Embryonic facial prominence (tissue), 1 donor: Measurements from ENCODE around the gene KATNB1.

Source experiments
- DNase-seq: peaks from one replicate; pipeline ENCODE4 v3.0.0-alpha.2; 2016; ENCODE audit errors: extremely low spot score

The KATNB1 gene

DNA sequence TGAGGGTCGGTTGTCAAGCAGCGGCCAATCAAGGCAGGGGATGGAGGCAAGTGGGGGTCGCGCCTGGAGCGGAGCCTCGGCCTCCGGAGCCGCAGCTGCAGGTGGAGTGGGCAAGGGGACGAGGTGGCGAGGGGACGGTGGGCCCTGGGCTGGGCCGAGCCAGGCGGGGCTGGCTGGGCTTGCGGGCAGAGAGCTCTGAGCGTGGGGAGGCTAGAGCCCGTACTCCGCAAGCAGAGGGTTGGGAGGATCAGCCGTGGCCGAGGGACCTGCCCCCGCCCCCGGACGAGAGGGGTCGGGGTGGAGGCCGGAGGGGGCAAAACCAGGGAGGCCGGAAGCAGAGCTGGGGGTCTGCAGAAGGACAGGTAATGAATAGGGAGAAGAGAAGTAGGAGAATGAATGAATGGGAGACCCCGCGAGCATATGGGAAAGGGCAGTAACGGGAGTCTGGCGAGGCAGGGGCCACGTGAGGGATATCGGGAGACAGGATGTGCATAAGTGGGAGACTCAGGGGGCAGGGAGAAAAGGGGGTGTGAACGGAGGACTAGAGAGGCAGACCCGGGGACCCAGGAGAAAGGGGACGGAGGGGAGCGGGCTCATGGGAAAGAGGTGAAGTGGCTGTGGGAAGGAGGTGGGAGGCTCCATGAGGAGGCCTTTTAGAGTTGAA, at the start of gene KATNB1:
Gene KATNB1 (plus strand): TSS at position 16 of the 664 bp plus-strand sequence. CDS start 1,474 bp downstream, outside the sequence.
- DNase-seq, result peak; percentile 29

DNA sequence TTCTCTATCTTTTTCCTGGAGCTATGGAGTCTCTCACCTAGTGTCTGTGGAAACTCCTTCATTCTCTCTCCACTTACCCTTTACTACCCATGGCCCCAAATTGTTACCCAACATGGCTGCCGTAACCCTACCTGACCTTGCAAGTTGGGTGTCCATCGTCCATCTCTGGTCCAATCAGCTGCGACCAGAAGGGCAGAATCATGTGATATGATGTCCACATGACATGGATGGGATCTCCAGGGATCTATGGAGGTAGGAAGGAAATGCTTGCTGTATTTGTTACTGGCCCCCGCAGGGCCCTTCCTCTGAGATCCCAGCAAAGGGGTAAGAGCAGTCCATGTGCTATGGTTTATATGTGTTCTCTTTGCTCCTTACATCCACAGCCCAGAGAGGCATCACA, 49.0 kb upstream of the KATNB1 start:
- no peak for DNase-seq

DNA sequence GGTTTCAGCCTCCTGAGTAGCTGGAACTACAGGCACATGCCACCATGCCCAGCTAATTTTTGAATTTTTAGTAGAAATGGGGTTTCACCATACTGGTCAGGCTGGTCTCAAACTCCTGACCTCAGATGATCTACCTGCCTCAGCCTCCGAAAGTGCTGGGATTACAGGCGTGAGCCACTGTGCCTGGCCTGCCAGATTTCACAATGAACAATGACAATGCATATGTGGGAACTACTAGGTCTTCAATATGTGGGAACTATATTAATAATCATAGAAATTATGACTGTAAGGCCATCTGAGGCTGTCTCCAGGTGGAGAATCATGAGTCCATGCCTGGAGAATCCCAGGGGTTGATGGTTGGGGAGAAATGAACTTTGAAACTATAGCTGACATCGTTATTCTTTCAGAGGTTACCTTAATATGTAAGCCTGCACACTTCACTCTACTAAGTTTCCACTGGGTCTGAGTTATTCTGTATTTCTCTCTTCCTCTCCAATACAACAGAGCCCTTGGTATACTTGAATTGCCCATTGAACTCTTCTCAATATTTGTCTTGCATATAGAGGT, 48.1 kb upstream of the KATNB1 start:
- DNase-seq, result no peak

DNA sequence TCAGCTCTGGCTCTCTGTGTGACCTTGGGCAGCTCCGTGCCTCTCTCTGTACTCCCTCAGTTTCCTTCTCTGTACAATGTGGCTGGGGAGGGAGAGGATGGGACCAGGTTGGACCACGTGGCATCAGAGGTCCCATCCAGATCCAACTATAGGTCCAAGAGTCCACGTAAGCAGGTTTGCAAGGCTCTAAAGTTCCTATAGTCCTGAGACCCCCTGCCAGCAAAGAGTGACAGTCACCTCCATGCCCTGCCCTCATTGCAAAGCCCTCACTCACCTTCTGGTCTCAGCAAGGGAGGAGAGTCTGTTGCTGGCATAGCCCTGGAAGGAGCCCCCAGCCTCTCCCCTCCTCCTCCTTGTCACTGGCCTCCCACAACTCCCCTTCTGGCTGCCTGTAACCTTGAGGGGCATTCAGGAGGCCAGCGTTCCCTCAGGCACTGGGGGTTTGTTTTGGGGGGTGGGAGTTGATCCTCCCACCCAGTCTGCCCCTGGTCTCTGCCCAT, 47.0 kb upstream of the KATNB1 start:
- no peak for DNase-seq

- no peak for DNase-seq
Measured at GRCh38 chr16:57688987-57689761, 46.4 kb upstream of the KATNB1 start.

GRCh38 chr16:57689762-57690558, 45.6 kb upstream of the KATNB1 start:
- no peak for DNase-seq

DNA sequence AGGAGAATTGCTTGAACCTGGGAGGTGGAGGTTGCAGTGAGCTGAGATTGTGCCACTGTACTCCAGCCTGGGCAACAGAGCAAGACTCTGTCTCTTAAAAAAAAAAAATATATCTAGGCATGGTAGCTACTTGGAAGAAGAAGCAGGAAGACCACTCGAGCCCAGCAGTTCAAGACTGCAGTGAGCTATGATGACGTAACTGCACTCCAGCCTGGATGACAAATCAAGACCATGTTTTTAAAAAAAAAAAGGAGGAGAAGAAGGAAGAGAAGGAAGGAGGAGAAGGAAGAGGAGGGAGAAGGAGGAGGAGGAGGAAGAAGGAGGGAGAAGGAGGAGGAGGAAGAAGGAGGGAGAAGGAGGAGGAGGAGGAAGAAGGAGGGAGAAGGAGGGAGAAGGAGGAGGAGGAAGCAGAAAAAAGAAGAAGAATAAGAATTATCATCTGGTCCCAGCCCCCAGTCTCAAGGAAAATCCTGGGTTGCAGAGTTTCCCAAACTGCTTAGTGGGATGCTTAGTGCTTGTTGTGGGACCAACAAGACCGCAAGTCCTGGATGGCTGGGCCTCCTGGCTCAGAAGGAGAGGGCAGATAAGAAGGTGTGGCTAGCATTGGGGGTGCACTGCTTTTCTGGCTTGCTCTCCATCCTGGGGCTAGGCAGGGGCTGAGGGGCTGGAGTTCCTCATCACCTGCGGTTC, 44.6 kb upstream of the KATNB1 start:
- DNase-seq, result no peak

DNA sequence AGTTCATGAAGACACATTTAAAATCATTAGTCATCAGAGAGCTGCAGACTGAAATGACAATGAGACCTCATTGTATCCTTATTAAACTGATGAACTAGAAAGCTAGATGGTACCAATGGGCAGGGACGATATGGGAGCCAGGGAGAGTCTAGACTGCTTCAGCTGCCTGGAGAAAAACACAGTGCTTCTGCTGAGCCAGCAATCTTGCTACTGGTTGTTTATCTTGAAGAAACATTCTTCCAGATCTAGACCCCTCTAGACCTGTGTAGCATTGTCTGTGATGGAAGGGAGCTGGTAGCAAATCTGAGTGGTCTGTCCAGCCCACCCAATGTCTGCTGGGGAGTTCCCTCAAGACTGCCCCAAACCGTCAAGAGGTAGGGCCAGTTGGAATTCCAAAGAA, 42.9 kb upstream of the KATNB1 start:
- no peak for DNase-seq

DNA sequence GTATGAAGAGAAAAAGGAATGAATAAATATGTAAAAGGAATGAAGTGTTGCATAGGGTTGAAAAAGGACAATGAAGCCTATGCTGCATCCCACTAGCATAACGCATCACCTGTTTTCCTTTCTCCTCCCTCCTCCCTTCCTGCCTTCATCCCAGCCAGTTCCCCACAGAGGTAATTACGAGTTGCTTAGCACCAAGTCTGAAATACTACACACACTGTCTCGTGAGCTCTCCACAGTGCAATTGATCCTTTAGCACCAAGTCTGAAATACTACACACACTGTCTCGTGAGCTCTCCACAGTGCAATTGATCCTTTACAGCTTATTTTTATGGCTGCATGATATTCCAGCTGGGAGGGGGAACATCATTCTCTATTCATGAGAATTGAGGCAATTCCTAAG, 42.0 kb upstream of the KATNB1 start:
- DNase-seq, result no peak

GRCh38 chr16:57694231-57694724, 41.3 kb upstream of the KATNB1 start:
- no peak for DNase-seq

- peak; percentile 36 for DNase-seq
Measured at GRCh38 chr16:57694725-57695679, 40.6 kb upstream of the KATNB1 start, which contains the start of gene DRC7. DRC7 (plus strand) TSS chr16:57694806; CDS start chr16:57697950, 3,144 bp downstream.

DNA sequence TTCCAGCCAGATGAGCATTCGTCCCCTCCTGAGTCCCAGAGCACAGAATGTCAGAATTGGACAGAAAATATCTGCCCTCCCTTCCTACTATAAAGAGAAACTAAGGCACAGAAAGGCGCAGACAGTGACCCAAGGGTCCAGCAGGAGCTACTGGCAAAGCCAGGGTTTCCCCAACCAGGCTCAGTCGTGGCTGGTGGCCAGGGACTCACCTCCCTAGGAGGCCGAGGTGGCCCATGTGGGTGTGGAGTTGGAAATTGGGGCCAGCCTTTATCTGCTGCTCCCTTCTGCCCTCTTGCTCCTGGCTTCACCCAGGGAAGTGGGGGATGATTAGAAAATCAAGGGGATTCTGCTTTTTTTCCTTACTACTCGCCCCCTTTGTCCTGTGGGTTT, 39.9 kb upstream of the KATNB1 start:
- DNase-seq, result no peak

DNA sequence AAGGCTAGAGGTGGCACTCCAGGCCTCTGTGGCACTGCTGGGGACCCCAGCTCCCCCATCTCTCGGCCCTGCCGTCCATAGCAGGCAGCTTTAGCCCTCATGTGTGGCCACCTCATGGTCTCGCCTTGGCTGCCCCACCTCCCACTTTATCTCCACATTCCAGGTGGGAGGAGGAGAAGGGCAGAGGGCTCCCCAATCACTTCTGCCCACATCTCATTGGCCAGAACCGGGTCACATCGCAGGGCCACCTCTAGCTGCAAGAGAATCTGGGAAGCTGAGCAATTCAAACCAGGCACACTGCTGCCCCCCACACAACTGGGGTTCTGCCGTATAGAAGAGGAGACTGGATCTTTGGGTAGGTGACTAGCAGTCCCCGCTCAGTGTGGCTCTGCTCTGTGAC, 39.3 kb upstream of the KATNB1 start:
- no peak for DNase-seq

DNA sequence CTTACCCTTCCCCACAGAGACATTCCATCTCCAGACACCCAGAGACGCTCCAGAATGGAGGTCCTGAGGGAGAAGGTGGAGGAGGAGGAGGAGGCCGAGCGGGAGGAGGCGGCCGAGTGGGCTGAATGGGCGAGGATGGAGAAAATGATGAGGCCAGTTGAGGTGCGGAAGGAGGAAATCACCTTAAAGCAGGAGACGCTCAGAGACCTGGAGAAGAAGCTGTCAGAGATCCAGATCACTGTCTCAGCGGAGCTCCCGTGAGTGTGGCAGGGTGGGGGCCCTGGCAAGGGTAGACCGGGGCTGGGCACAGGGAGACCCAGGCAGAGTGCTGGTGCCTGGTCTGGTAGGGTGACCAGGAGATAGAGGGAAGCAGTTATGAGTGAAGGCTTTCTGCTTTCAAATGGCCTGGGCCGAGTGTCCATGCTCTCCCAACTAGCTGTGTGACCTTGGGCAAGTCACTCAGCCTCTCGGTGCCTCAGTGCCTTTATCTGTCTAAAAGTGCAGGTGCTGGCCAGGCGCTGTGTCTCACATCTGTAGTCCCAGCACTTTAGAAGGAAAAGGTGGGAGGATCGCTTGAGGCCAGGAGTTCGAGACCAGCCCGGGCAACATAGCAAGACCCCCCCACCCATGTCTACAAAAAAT, 37.6 kb upstream of the KATNB1 start:
- no peak for DNase-seq

- DNase-seq, result no peak
Measured at GRCh38 chr16:57698812-57699405, 36.7 kb upstream of the KATNB1 start.

- DNase-seq, result no peak
Measured at GRCh38 chr16:57699481-57699880, 36.1 kb upstream of the KATNB1 start.

- no peak for DNase-seq
Measured at GRCh38 chr16:57699899-57700298, 35.7 kb upstream of the KATNB1 start.

GRCh38 chr16:57700781-57701551, 34.6 kb upstream of the KATNB1 start:
- no peak for DNase-seq
